IPS DF 19.7 (cell line): ENCODE data around the gene SLC25A24.

ENCODE experiments used
- DNase-seq: peaks from one replicate; pipeline ENCODE4 v3.0.0-alpha.2; 2013; ENCODE audit warnings: low read depth, low spot score

The SLC25A24 gene

DNA sequence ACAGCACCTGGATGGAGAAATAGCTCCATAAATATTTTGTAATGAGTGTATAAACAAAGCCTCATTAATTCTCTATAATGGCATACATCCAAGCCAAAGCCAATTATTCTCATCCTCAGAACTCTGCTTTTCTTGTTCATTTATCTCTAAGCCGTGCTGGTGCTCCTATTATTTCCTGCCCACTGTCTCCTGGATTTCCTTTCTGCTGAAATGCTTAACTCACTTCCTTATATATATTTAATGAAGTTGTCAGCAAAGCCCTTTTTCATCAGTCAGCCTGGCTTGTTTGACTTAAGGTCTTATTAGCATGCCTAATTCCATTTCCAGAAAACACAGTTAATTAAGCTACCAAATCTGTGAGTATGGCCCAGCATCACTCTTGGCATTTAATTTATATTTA lies 93.4 kb downstream of the SLC25A24 start:
- DNase-seq: no peak

DNA sequence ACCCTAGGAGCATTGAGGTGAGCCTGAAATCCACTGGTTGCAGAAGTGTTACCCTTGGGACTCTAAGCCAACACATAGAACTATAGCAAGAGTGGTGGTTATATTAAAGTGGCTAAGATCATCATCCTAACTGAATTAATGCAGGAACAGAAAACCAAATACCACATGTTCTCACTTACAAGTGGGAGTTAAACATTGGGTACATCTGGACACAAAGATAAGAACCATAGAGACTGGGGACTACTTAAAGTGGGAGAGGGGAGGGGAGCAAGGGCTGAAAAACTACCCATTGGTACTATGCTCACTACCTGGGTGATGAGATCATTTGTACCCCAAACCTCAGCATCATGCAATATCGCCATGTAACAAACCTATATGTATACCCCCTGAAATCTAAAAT lies 100.0 kb downstream of the SLC25A24 start:
- no peak for DNase-seq

DNA sequence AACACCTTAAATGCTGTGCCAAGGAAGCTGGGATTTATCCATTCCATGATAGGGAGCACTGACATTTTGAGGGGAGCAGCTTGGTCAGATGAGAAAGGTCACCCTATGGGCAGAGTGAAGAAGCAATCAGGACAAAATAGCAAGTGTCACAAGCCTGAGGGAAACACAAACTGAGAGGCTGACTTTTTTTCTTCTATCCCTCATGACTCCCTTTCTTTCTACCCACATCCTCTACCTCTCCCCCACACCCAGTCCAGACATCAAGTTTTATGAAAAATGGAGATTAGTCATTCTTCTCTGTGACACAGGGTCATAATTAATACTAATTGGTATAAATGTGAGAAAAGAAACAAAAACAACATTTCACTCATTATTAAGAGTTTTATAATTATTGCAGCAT lies 103.1 kb downstream of the SLC25A24 start:
- DNase-seq: no peak

DNA sequence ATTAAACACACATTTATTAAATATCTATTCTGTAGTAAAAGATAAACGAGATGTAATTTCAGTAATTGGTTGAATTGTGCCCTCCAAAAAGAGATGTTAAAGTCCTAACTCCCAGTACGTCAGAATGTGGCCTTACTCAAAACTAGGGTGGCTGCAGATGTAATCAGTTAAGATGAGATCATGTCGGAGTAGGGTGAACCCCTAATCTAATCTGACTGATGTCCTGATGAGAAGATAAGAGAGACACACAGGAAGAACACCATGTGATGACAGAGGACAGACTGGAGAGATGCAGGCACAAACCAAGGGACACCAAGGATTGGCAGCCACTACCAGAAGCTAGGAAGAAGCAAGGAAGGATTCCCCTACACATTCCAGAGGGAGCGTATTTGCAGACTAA lies 104.1 kb downstream of the SLC25A24 start:
- no peak for DNase-seq

DNA sequence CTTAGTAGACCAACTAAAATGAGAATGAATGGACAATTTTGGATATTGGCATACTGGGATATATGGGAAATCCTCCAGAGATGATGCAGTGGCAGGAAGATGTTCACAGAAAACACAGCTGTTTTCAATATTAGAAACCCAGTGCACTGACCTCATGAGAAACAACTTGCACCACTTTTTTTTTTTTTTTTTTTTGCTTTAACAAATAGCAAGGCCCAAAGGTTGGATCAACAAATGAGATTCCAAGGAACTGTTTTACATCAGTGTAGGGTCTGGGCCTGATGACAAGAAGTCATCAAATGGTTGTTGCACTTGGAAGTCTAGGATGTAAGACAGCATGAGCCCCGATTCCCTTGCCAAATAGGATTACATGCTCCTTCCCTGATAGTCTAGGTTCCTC lies 110.7 kb downstream of the SLC25A24 start:
- no peak for DNase-seq

DNA sequence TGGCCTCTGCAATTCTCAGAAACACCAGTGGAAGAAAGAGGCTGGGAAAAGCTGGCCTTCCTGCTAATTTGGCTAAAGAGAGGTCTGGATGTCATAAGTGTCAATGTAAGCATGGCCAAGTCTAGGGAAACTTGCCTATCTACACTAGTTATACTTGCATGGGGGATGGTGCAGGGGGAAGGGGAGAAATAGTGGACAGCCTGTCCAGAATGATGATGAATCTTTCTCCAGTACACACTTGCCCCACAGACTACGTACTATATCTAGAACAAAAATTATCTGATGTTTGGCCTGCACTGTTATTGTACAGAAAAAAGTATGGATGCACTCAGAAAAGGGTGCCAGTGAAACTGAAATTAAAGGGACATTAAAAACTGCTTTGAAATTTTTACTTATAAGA lies 114.5 kb downstream of the SLC25A24 start:
- no peak for DNase-seq

DNA sequence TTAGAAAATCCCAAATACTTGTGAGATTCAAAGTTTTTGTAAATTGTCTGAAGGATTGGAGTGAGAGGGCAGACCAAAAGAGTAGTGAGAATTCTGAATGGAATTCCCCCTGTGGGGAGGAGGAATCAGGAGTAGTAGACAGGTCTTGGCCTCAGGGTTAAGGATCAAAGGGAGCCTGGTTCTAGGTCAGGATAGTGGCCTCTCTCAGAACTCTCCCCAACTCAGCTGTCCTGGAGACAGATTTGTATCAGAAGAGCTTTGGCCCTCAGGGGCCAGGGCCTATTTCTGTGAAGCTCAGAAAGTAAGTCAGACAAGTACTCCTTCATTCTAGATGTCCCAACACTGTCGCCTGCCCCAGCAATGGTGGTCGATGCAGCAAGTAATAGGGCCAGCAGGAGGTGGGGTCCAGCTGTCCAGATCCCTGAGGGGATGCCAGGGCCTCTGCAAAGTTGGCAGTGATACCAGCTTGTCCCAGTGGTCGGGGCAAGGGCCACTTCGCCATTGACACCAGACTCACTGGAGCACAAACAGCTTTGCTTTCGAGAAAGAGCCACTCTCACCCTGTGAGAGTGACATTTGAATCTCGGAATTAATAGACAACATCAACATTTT lies 115.2 kb downstream of the SLC25A24 start:
- no peak for DNase-seq
